ENCODE data around the gene IP6K1.

Gene IP6K1

DNA sequence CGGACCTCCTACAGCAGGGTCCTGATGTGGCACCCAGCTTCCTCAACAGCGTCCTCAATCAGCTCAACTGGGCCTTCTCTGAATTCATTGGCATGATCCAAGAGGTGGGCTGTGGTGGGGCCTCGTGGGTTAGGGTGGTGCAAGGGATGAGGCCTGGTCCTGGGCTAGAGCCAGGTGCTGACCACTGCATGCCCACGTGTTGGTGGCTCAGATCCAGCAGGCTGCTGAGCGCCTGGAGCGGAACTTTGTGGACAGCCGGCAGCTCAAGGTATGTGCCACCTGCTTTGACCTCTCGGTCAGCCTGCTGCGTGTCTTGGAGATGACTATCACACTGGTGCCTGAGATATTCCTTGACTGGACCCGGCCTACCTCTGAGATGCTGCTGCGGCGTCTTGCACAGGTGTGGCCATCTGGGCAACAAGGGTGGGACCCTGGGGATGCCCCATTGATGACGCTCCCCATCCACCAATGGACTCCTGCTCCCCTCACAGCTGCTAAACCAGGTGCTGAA is 70.7 kb downstream of the IP6K1 start:
- H3K27ac ChIP-seq, result no peak overlapping the region
- no peak for DNase-seq (ENCODE audit: low read depth, low spot score)

DNA sequence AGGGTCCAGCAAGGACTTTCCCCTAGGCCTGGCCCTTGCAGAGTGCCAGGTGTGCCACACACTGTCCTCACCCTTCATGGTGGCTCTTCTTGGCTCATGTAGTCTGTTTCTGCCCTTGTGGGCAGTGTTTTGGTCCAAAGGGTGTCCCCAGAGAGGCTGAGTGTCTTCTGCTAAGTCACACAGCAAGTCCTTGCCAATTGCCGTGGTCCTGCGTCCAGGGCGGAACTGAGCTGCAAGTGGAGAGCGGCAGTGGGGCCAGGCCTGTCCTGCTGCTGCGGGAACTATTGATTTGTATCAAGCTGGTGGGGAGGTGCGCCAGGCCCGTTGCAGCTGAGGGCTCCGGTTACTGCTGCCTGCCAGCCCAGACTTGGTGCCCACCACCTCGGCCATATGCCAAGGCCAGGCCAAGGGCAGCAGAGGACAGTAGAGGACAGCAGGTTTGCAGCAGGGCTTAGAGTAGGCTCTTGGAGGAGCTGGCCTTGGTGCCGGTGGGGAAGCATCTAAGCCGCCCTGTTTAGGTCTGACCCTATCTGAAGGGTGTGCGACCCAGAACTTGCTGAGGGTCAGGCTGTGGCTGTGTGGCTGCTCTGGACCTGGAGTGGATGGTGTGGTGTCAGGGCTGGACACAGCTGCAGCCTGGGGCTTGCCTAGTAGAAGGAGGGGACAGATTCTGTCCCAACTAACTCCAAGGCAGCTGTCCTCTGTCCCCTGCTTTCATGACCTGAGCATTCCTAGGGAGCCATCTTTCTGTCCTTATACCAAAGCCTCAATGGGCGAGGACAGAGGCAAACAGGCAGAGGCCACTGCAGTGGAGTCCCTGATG is 71.4 kb downstream of the IP6K1 start:
- no peak for DNase-seq (ENCODE audit: low read depth, low spot score)
- no peak overlapping the region for H3K27ac ChIP-seq

DNA sequence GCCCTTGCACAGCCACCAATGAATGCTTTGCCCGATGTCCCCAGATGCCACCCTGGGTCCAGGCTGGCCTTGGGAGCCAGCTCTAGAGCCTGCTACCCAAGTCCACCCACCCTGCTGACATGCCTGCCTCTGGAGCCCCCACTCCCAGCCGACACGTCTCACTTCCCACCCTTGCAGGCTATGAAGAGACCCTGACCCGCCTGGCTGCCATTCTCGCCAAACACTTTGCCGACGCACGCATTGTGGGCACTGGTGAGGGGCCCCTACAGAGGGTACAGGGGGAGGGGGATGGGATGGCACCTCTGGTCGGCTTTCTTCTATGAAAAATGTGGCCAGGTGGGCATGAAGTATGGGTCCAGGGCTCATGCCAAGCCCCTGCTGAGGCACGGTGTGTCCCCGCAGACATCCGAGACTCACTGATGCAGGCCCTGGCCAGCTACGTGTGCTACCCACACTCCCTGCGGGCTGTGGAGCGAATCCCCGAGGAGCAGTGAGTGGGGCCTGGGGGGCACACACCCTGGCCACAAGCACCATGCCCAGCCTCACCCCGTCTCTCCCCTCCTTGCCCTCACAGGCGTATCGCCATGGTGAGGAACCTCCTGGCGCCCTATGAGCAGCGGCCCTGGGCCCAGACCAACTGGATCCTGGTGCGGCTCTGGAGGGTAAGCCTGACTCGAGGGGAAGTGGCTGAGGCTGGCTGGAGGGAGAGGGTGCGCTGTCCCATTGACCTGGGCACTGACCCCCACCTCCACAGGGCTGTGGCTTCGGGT is 72.8 kb downstream of the IP6K1 start:
- no peak overlapping the region for H3K27ac ChIP-seq
- DNase-seq (ENCODE audit: low read depth, low spot score), result no peak

DNA sequence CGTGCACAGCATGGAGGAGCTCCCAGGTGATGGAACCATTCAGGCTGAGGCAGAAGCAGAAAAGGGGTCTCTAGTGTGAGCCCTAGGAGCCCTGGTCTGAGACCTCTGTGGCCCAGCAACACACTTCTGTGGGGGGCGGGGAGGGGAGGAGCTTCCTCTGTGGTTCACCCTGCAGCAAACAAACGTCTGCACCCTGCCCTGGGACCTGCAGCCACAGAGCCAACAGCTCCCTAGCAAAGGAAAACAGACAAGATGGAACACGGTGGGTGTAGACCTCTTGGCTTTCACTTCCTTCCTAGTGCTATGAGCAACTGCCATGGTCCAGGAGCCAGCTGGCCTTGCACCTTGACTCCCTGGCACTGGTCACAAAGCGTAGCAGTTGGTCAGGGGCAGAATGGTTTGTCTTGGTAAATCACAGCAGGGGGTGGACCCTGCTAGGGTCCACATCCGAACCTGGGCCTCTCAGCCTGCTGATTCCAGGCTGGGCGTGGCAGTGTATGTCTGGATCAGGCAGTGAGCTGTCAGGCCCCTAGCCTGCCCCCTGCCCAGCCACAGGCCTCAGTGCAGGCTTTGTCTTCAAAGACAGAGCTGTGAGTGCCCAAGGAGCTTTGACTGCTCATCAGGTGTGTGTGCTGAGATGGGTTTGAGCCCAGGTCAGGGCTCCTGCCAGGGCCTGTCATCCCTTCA is 73.6 kb downstream of the IP6K1 start:
- H3K27ac ChIP-seq, result no peak overlapping the region
- no peak for DNase-seq (ENCODE audit: low read depth, low spot score)

DNA sequence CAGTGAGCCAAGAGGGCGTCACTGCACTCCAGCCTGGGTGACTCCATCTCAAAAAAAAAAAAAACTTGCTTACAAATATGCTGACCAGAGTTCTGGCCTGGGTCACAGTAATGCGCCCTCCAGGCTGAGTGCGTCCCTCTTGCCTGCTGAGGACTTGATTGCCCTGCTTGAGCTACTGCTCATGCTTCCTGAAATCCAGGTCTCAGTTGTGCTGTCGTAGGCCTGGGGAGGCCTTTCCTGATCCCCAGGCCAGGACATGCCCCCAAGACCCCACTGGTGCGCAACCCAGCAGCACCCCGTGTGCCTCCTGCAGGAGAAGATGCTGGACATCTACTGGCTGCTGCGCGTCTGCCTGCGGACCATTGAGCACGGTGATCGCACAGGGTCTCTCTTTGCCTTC is 74.2 kb downstream of the IP6K1 start:
- no peak for DNase-seq (ENCODE audit: low read depth, low spot score)
- no peak overlapping the region for H3K27ac ChIP-seq

DNA sequence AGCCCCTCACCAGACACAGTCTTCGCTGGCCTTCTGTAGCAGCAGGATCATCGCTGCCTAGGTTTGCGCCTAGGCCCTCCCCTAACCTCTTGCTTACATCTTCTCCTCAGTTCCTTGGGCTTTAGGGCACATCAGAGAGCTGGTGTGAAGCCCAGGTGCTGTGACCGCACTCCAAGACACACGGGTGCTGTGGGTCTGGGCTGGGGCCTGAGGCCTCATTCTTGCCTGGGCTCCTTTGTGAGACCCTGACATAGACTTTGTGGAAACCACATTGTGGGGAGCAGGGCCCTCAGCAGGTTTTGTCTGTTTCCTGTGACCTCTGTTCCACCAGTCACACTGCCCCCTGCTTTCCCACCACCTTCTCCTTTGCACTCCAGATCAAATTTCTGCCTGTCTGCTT is 74.9 kb downstream of the IP6K1 start:
- H3K27ac ChIP-seq, result no peak overlapping the region
- DNase-seq (ENCODE audit: low read depth, low spot score), result no peak

DNA sequence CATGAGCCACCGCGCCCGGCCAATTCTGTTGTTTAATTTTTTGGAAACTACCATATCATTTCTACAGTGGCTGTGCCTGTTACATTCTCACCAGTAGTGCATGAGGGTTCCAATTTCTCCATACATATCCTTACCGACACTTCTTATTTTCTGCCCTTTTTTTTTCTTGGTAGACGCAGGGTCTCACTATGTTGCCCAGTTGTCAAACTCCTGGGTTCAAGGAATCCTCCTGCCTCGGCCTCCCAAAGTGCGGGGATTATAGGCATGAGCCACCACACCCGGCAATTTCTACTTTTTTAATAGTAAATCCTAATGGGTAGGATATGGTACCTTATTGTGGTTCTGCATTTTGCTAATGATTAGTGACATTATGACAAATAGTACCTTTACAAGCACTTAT is 76.5 kb downstream of the IP6K1 start:
- no peak for DNase-seq (ENCODE audit: low read depth, low spot score)
- no peak overlapping the region for H3K27ac ChIP-seq

DNA sequence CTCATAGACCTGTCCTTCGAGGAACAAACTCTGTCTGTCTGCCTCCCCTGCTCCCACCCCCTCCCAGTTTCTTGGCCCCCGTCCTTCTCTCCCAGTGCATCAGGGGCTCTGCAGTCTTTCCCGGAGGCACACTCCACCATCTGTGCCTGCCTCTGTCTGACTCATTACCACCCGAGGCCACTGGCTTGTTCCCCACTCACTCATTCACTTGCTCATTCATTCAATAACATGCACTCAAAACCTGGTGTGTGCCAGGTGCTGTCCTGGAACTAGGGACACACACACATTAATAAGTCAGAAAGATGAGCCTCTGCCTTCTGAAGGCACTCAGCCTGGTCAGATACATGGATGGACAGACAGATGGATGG is 79.2 kb downstream of the IP6K1 start:
- H3K27ac ChIP-seq, result no peak overlapping the region
- no peak for DNase-seq (ENCODE audit: low read depth, low spot score)

DNA sequence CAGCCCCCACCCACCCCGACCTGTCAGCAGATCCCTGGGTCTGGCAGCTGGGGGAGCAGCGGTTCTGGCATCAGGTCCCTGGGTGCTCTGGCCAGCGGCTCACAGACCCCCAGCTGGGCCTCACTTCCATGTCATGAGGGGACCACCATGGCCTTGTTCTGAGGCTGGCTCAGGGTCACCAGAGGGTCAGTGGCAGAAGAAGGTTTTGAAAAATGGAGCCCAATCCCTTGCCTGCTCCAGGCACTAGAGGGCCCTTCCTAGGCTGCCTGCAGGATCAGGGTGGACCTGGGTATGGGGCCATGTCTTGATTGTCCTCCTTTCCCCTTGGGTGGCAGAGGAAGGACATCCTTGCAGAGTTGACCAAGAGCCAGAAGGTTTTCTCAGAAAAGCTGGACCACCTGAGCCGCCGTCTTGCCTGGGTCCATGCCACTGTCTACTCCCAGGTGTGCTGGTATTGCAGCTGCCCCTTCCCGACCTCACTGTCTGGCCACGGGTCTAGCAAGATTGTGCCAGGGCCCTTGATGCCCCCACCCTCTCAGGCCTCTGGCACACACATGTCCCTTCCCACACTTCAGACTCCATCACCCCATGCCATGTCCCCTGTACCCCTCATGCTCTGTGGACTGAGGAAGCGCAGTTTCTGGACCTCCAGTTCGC is 79.8 kb downstream of the IP6K1 start:
- no peak overlapping the region for H3K27ac ChIP-seq
- no peak for DNase-seq (ENCODE audit: low read depth, low spot score)

DNA sequence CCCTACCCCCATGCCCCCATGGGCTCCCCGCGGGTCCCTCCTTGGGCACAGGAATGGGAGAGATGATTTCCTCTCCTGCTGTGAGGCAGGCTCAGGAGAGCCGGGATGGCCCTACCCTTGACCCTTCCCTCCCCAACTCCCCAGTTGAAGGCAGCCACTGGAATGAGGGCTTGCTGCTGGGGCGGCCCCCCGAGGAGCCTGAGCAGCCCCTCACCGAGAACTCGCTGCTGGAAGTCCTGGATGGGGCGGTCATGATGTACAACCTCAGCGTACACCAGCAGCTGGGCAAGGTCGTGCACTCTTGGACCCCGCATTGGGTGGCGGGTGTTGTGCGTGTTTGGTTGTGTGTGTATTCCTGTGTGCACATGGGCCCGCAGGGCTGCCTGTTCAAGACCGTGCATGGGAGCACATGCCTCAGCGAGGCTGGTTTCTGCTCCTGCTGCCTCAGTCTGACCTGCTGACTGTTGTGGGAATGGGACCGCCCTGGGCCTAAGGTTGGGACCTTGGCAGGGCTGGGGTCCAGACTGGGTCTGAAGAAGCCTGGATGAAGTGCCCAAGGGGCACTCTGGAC is 80.9 kb downstream of the IP6K1 start:
- H3K27ac ChIP-seq, result no peak overlapping the region
- DNase-seq (ENCODE audit: low read depth, low spot score), result no peak

DNA sequence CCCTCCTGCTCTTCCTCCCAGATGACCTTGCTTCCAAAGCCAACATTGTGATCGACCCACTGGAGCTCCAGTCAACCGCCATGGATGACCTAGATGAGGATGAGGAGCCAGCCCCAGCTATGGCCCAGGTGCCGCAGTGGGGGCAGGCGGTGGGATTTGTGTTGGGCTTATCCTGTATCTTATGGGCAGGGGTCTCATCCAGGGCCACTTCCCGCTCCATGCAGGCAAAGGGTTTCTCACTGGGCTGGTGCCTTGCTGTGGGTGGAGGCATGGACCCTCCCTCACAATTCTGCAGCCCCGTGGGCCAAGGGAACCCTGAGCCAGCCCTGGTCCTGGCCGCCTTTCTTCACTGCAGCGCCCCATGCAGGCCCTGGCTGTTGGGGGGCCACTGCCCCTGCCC is 81.7 kb downstream of the IP6K1 start:
- DNase-seq (ENCODE audit: low read depth, low spot score), result no peak

DNA sequence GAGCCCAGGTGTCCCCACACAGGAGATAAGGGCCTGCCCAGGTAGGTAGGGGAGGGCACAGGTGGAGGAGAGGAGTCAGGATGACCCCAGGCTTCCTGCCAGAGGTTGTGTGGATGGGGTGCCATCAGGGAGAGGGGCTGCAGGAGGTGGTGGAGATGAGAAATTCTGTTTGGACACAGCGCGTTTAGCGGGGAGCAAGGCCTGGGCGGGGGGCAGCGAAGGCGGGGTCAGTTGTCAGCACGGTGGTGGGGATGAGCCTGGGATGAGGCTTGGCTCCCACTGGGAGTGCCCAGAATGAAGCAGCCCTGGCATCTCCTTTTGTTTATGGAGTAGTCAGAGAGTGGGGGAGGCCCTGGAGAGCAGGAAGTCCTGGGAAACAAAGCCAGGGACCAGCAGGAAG is 82.4 kb downstream of the IP6K1 start:
- DNase-seq (ENCODE audit: low read depth, low spot score), result no peak
- H3K27ac ChIP-seq, result no peak overlapping the region

More for the DNA sequence above, 81.7 kb downstream of the IP6K1 start:
- no peak overlapping the region for H3K27ac ChIP-seq

DNA sequence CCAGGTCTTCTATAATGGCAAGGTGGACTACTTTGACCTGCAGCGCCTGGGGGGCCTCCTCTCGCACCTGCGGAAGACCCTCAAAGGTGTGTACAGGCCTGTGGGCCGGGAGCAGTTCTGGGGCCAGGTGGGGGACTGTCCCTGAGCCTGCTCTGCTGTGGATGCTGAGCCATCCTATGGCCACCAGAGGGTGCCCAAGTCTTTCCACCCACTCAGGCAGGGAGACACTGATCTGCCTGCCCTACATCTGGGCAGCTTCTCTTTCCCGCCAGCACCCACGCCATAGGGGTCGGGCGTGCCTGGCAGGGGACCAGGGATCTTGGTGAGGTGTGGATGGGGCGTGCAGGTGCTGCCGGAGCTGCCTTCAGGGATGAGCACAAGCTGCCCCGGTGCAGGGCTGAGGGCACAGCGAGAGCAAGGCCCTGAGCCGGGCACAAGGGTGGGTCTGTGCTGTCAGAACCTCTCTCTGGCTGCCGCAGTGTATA is 82.9 kb downstream of the IP6K1 start:
- no peak overlapping the region for H3K27ac ChIP-seq
- DNase-seq (ENCODE audit: low read depth, low spot score), result no peak

DNA sequence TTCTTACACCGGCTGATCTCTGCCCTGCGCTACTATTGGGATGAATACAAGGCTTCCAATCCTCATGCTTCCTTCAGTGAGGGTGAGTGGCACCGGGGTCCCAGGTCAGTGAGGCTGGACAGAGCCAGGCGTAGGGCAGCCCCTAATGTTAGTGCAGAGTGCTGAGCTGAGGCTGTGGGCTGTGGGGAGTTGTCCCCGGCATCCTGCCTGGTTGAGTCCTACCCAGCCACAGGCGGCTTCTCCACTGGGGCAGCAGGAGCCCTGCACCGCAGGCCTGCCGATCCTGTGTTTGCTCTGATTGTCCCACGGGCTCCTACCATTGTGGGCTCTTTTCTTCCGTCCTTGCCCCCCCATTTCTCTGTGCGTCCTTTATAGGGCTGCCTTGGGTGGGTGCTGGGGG is 83.7 kb downstream of the IP6K1 start:
- DNase-seq (ENCODE audit: low read depth, low spot score), result no peak
- no peak overlapping the region for H3K27ac ChIP-seq

DNA sequence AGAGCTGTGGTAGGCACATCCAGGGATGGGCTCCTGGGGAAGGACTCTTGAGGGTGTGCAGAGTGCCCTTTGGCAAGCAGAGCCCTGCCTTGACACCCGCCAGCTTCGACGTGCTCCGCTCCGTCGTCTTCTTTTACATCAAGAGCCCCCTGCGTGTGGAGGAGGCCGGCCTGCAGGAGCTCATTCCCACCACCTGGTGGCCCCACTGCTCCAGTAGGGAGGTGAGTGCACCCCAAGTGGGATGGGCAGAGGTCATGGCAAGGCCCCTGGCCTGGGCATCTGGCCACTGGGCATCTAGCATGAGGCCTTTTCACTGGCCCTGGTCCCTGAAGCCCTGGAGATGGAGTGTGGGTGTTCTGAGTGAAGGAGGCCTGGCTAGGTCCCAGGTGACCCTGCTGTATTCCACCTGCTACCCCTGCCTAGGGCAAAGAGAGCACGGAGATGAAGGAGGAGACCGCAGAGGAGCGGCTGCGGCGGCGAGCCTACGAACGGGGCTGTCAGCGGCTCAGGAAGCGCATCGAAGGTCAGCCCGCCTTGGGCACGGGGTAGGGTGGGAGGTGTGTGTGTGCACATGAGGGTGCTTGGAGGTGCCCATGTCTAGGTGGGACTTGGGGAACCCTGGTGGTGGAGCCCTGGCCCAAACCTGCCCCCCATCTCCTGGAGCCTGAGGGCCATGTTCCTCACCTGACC is 84.8 kb downstream of the IP6K1 start:
- no peak overlapping the region for H3K27ac ChIP-seq
- no peak for DNase-seq (ENCODE audit: low read depth, low spot score)

DNA sequence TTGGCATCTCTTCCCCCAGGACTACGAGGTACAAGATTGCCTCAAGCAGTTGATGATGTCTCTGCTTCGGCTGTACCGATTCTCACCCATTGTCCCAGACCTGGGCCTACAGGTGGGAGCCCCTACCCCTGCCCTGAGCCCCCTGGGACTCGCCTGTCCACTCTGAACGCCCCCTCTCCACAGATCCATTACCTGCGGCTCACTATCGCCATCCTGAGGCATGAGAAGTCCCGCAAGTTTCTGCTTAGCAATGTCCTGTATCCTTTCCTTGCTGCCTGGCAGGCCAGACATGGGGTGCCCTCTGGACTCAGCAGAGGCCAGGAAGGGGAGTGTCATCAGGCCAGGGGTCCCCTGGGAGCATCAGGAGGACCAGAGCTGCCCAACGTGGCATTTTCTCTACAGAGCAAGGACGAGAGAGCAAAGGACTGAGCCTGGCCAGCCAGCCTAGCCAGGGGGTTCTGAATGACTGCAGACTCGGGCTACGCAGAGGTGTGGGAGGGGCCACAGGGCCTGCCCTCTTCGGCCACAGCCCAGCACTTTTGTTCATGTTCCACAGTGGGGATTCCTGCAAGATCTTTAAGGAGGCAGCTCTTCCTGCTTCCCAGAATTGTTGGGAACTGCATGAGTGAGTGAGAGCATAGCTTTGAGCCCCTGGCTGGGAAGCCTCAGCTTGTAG is 85.8 kb downstream of the IP6K1 start:
- H3K27ac ChIP-seq, result no peak overlapping the region
- DNase-seq (ENCODE audit: low read depth, low spot score), result no peak

DNA sequence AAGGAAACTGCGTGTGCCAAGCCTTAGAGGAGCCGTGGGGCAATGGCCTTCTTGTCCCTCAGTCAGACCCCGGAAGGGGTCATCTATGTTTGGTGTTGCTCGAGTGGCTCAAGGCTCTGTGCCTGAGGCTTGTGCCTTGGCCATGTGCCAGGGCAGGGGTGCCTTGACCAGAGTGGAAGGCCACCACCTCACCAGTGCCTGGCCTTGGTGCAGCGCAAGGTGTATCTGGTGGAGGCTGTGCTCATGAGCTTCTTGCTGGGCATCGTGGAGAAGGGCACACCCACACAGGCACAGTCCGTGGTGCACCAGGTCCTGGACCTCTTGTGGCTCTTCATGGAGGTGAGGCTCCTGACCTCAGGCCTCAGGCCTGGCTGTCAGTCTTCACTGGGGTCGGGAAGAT is 86.3 kb downstream of the IP6K1 start:
- no peak overlapping the region for H3K27ac ChIP-seq
- no peak for DNase-seq (ENCODE audit: low read depth, low spot score)

DNA sequence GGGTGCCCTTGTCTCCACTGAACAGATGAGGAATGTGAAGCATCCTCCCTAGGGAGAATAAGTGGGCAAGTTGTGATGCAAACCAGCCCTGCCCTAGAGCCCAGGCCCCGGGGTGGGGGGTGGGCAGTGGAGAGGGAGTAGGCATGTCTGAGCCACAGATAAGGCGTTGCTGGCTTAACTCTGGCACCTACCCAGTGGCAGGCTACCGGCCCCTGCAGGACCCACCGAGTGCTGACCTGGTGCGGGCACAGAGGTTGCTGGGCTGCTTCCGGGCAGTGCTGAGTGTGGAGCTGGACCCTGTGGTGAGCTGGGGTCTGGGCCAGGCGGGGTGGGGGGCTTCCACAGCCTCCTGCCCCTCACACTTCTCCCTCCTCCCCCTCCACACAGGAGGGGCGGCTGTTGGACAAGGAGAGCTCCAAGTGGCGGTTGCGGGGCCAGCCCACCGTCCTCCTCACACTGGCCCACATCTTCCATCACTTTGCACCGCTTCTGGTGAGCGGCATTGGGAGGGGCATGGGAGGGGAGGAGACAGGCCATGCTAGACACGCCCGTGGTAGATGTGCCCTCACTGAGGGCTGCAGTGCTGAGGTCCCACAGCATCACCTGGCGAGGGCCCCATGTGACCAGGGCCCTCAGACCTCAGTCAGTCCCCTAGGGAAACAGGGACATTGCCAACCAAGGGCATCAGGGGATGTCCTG is 86.9 kb downstream of the IP6K1 start:
- no peak overlapping the region for H3K27ac ChIP-seq
- DNase-seq (ENCODE audit: low read depth, low spot score), result no peak

Data from epithelial cell of prostate (primary cell).